SH-SY5Y (cell line): Measurements from ENCODE around the gene FAM81A.

Experiments used
- GATA2 ChIP-seq: IDR thresholded peaks from 2 replicates; pipeline ENCODE4 v1.6.1; 2011; ENCODE audit warnings: mild to moderate bottlenecking, low read depth, low read length
- GATA3 ChIP-seq: IDR thresholded peaks from 2 replicates; pipeline ENCODE4 v1.6.1; 2011; ENCODE audit warnings: low read depth, mild to moderate bottlenecking, low read length, moderate library complexity

- TF ChIP-seq GATA2 (no peak), GATA3 (no peak)
These were observed 17.9 kb upstream of the FAM81A start for GRCh38 chr15:59420108-59420507.
